ENCODE measurements around the gene MYO18A.

The MYO18A gene

GRCh38 chr17:29194669-29195068 lies 14.5 kb upstream of the MYO18A start:
- H3K27me3 ChIP-seq (ENCODE audit: control insufficient read depth in 1 of 2, insufficient read depth in 2 of 2, low read length in 2 of 2): peaks cover 0 to 4% of the 10 kb centered on the region in 2 donors
- H3K27ac ChIP-seq (ENCODE audit: low read depth, low read length): no peak overlapping the region
- no peak overlapping the region for H3K9ac ChIP-seq (ENCODE audit: low read depth in 1 of 2, low read length in 2 of 2)
- no peaks in the 10 kb centered on the region for H3K36me3 ChIP-seq (ENCODE audit: control insufficient read depth in 1 of 2, insufficient read depth in 2 of 2, low read length in 2 of 2)
- H3K4me3 ChIP-seq (ENCODE audit: low read depth in 1 of 2, low read length in 2 of 2): no peak overlapping the region
- no peaks in the 10 kb centered on the region for H3K9me3 ChIP-seq (ENCODE audit: control insufficient read depth in 1 of 2, low read length in 2 of 2)
- no peaks in the 10 kb centered on the region for H3K4me1 ChIP-seq (ENCODE audit: control insufficient read depth in 1 of 2, insufficient read depth in 2 of 2, low read length in 2 of 2)

- no peaks in the 10 kb centered on the region for H3K9me3 ChIP-seq (ENCODE audit: control insufficient read depth in 1 of 2, low read length in 2 of 2)
- no peaks in the 10 kb centered on the region for H3K36me3 ChIP-seq (ENCODE audit: control insufficient read depth in 1 of 2, insufficient read depth in 2 of 2, low read length in 2 of 2)
- H3K4me1 ChIP-seq (ENCODE audit: control insufficient read depth in 1 of 2, insufficient read depth in 2 of 2, low read length in 2 of 2): no peaks in the 10 kb centered on the region
- H3K27ac ChIP-seq (ENCODE audit: low read depth, low read length): no peak overlapping the region
- H3K4me3 ChIP-seq (ENCODE audit: low read depth in 1 of 2, low read length in 2 of 2): no peak overlapping the region
- peaks cover 0 to 4% of the 10 kb centered on the region in 2 donors for H3K27me3 ChIP-seq (ENCODE audit: control insufficient read depth in 1 of 2, insufficient read depth in 2 of 2, low read length in 2 of 2)
- H3K9ac ChIP-seq (ENCODE audit: low read depth in 1 of 2, low read length in 2 of 2): no peak overlapping the region
These were observed 12.9 kb upstream of the MYO18A start for GRCh38 chr17:29193146-29193545.

GRCh38 chr17:29190592-29191207 lies 10.5 kb upstream of the MYO18A start:
- no peak overlapping the region for H3K9ac ChIP-seq (ENCODE audit: low read depth in 1 of 2, low read length in 2 of 2)

GRCh38 chr17:29190039-29190438 lies 9.8 kb upstream of the MYO18A start:
- Histone ChIP-seq H3K27me3 (ENCODE audit: control insufficient read depth in 1 of 2, insufficient read depth in 2 of 2, low read length in 2 of 2) (no peaks in the 10 kb centered on the region), H3K4me1 (ENCODE audit: control insufficient read depth in 1 of 2, insufficient read depth in 2 of 2, low read length in 2 of 2) (no peaks in the 10 kb centered on the region), H3K9me3 (ENCODE audit: control insufficient read depth in 1 of 2, low read length in 2 of 2) (no peaks in the 10 kb centered on the region), H3K9ac (ENCODE audit: low read depth in 1 of 2, low read length in 2 of 2) (no peak overlapping the region), H3K27ac (ENCODE audit: low read depth, low read length) (no peak overlapping the region), H3K4me3 (ENCODE audit: low read depth in 1 of 2, low read length in 2 of 2) (no peak overlapping the region), H3K36me3 (ENCODE audit: control insufficient read depth in 1 of 2, insufficient read depth in 2 of 2, low read length in 2 of 2) (no peaks in the 10 kb centered on the region)

More at GRCh38 chr17:29190592-29191207, 10.5 kb upstream of the MYO18A start:
- no peaks in the 10 kb centered on the region for H3K4me1 ChIP-seq (ENCODE audit: control insufficient read depth in 1 of 2, insufficient read depth in 2 of 2, low read length in 2 of 2)
- H3K9me3 ChIP-seq (ENCODE audit: control insufficient read depth in 1 of 2, low read length in 2 of 2): no peaks in the 10 kb centered on the region
- no peaks in the 10 kb centered on the region for H3K27me3 ChIP-seq (ENCODE audit: control insufficient read depth in 1 of 2, insufficient read depth in 2 of 2, low read length in 2 of 2)
- H3K36me3 ChIP-seq (ENCODE audit: control insufficient read depth in 1 of 2, insufficient read depth in 2 of 2, low read length in 2 of 2): no peaks in the 10 kb centered on the region
- H3K27ac ChIP-seq (ENCODE audit: low read depth, low read length): no peak overlapping the region
- no peak overlapping the region for H3K4me3 ChIP-seq (ENCODE audit: low read depth in 1 of 2, low read length in 2 of 2)

GRCh38 chr17:29189355-29189754 lies 9.2 kb upstream of the MYO18A start:
- H3K9ac ChIP-seq (ENCODE audit: low read depth in 1 of 2, low read length in 2 of 2): no peak overlapping the region
- H3K36me3 ChIP-seq (ENCODE audit: control insufficient read depth in 1 of 2, insufficient read depth in 2 of 2, low read length in 2 of 2): no peaks in the 10 kb centered on the region
- no peak overlapping the region for H3K4me3 ChIP-seq (ENCODE audit: low read depth in 1 of 2, low read length in 2 of 2)
- H3K4me1 ChIP-seq (ENCODE audit: control insufficient read depth in 1 of 2, insufficient read depth in 2 of 2, low read length in 2 of 2): no peaks in the 10 kb centered on the region
- H3K27ac ChIP-seq (ENCODE audit: low read depth, low read length): no peak overlapping the region
- H3K9me3 ChIP-seq (ENCODE audit: control insufficient read depth in 1 of 2, low read length in 2 of 2): no peaks in the 10 kb centered on the region
- H3K27me3 ChIP-seq (ENCODE audit: control insufficient read depth in 1 of 2, insufficient read depth in 2 of 2, low read length in 2 of 2): no peaks in the 10 kb centered on the region

GRCh38 chr17:29181226-29181625 lies 1.0 kb upstream of the MYO18A start:
- no peaks in the 10 kb centered on the region for H3K9me3 ChIP-seq (ENCODE audit: control insufficient read depth in 1 of 2, low read length in 2 of 2)
- H3K27ac ChIP-seq (ENCODE audit: low read depth, low read length): no peak overlapping the region
- peak overlapping the region in 1 of 2 donors; percentile 72 for H3K9ac ChIP-seq (ENCODE audit: low read depth in 1 of 2, low read length in 2 of 2)

GRCh38 chr17:29180788-29181160 lies 576 bp upstream of the MYO18A start:
- H3K4me1 ChIP-seq (ENCODE audit: control insufficient read depth in 1 of 2, insufficient read depth in 2 of 2, low read length in 2 of 2): peaks cover 35 to 45% of the 10 kb centered on the region in 2 donors
- peak overlapping the region; percentile 64 to 70 for H3K4me3 ChIP-seq (ENCODE audit: low read depth in 1 of 2, low read length in 2 of 2)
- H3K36me3 ChIP-seq (ENCODE audit: control insufficient read depth in 1 of 2, insufficient read depth in 2 of 2, low read length in 2 of 2): no peaks in the 10 kb centered on the region
- H3K27me3 ChIP-seq (ENCODE audit: control insufficient read depth in 1 of 2, insufficient read depth in 2 of 2, low read length in 2 of 2): no peaks in the 10 kb centered on the region
- no peaks in the 10 kb centered on the region for H3K9me3 ChIP-seq (ENCODE audit: control insufficient read depth in 1 of 2, low read length in 2 of 2)
- H3K9ac ChIP-seq (ENCODE audit: low read depth in 1 of 2, low read length in 2 of 2): peak overlapping the region; percentile 72 to 79
- peak overlapping the region; percentile 37 for H3K27ac ChIP-seq (ENCODE audit: low read depth, low read length)

More at GRCh38 chr17:29181226-29181625, 1.0 kb upstream of the MYO18A start:
- peaks cover 35 to 41% of the 10 kb centered on the region in 2 donors for H3K4me1 ChIP-seq (ENCODE audit: control insufficient read depth in 1 of 2, insufficient read depth in 2 of 2, low read length in 2 of 2)
- H3K36me3 ChIP-seq (ENCODE audit: control insufficient read depth in 1 of 2, insufficient read depth in 2 of 2, low read length in 2 of 2): no peaks in the 10 kb centered on the region
- no peak overlapping the region for H3K4me3 ChIP-seq (ENCODE audit: low read depth in 1 of 2, low read length in 2 of 2)
- H3K27me3 ChIP-seq (ENCODE audit: control insufficient read depth in 1 of 2, insufficient read depth in 2 of 2, low read length in 2 of 2): no peaks in the 10 kb centered on the region

GRCh38 chr17:29179232-29180033 lies 765 bp downstream of the MYO18A start:
- H3K4me3 ChIP-seq (ENCODE audit: low read depth in 1 of 2, low read length in 2 of 2): peak overlapping the region; percentile 68 to 74
- peak overlapping the region; percentile 77 to 82 for H3K9ac ChIP-seq (ENCODE audit: low read depth in 1 of 2, low read length in 2 of 2)
- H3K36me3 ChIP-seq (ENCODE audit: control insufficient read depth in 1 of 2, insufficient read depth in 2 of 2, low read length in 2 of 2): no peaks in the 10 kb centered on the region
- no peaks in the 10 kb centered on the region for H3K9me3 ChIP-seq (ENCODE audit: control insufficient read depth in 1 of 2, low read length in 2 of 2)
- H3K27ac ChIP-seq (ENCODE audit: low read depth, low read length): peak overlapping the region; percentile 86
- H3K4me1 ChIP-seq (ENCODE audit: control insufficient read depth in 1 of 2, insufficient read depth in 2 of 2, low read length in 2 of 2): peaks cover 35 to 45% of the 10 kb centered on the region in 2 donors
- no peaks in the 10 kb centered on the region for H3K27me3 ChIP-seq (ENCODE audit: control insufficient read depth in 1 of 2, insufficient read depth in 2 of 2, low read length in 2 of 2)

- H3K27ac ChIP-seq (ENCODE audit: low read depth, low read length): peak overlapping the region; percentile 86
- H3K4me1 ChIP-seq (ENCODE audit: control insufficient read depth in 1 of 2, insufficient read depth in 2 of 2, low read length in 2 of 2): peaks cover 35 to 45% of the 10 kb centered on the region in 2 donors
- no peaks in the 10 kb centered on the region for H3K27me3 ChIP-seq (ENCODE audit: control insufficient read depth in 1 of 2, insufficient read depth in 2 of 2, low read length in 2 of 2)
- H3K4me3 ChIP-seq (ENCODE audit: low read depth in 1 of 2, low read length in 2 of 2): peak overlapping the region; percentile 68 to 74
- H3K9me3 ChIP-seq (ENCODE audit: control insufficient read depth in 1 of 2, low read length in 2 of 2): no peaks in the 10 kb centered on the region
- peak overlapping the region; percentile 77 to 82 for H3K9ac ChIP-seq (ENCODE audit: low read depth in 1 of 2, low read length in 2 of 2)
- no peaks in the 10 kb centered on the region for H3K36me3 ChIP-seq (ENCODE audit: control insufficient read depth in 1 of 2, insufficient read depth in 2 of 2, low read length in 2 of 2)
These were observed 1.4 kb downstream of the MYO18A start for GRCh38 chr17:29178750-29179231.
